GM18508 (cell line): ENCODE results near the gene TSPO.

ENCODE experiments used
- ATAC-seq: cut with Tn5 transposase; IDR thresholded peaks from one replicate; pipeline ENCODE4 v1.9.1; 2021; ENCODE audit warnings: moderate number of reproducible peaks; ENCODE audit not compliant: insufficient read depth, unreplicated experiment

TSPO gene

DNA sequence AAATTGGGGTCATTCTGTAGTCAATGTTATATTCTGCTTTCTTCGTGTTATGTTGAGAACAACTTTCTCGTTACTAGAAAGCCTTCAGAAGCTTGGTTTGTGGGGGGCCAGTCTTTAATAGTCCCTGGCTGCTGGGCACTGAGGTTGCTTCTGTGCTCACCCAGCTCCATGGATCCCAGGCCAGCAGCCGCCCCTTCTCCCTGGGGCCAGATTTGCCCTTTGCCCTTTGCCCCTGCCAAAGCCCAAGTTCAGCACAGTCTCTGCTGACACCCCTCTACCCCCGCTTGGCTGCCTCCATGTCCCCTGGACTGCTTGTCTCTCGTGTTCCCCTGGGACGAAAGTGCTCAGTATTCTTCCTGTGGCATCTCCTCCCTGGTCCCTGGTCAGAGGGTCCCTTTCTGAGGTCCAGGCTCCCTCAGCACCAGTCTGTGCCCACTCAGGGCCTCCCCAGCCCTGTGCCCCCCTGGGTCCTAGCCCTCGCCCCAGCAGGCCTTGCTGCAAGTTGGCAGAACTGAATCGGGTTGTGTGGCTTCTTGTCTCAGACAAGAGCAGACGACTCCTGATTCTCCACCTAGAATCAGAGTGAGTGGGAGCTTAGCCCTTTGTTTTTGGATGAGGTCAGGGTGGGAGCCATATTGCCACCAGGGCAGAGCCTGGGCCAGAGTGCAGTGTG lies 6.7 kb downstream of the TSPO start:
- no peak for ATAC-seq

- ATAC-seq, result no peak
Observed at GRCh38 chr22:43158778-43159483, 7.6 kb downstream of the TSPO start.

GRCh38 chr22:43159484-43160178 lies 8.3 kb downstream of the TSPO start:
- ATAC-seq, result no peak

- no peak for ATAC-seq
Observed at GRCh38 chr22:43160497-43161126, 9.3 kb downstream of the TSPO start.

- ATAC-seq, result no peak
Observed at GRCh38 chr22:43162412-43163150, 11.2 kb downstream of the TSPO start.

- no peak for ATAC-seq
Observed at GRCh38 chr22:43163241-43163795, 12.0 kb downstream of the TSPO start.

GRCh38 chr22:43164636-43165035 lies 13.3 kb downstream of the TSPO start:
- no peak for ATAC-seq

DNA sequence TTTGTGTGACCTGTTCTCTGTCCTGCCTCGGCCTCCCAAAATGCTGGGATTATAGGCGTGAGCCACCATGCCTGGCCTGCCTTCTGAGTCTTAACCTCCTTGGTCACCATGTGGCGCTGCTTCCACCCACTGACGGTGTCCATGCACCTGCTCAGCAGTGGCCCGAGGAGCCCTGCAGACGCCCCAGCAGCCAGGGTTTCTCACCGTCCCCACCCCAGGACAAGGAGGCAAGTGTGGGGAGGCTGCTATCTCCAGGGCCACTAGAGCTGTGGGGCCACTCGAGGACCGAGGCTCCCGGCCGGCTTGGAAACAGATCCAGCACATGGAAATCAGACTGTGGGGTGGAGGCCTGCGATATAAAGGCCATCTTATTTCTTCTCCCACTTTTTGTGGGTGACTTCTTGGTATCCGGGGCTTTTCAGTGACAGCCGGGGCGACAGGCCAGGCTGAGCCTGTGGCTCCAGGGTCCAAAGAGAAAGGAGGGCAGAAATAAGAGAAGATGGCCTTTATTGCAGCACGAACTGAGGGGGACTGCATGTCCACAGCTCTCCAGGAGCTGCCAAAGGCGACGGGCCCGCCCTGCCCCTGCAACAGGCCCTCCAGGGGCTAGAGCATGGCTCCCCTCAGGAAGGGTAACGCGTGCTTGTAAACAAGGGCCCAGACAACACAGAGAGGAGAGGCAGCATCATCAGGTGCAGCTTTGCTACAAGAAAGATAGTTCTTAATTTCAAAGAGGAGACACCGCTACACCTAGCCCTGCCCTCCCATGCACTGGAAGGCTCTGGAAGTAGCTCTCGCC lies 15.0 kb downstream of the TSPO start:
- no peak for ATAC-seq

DNA sequence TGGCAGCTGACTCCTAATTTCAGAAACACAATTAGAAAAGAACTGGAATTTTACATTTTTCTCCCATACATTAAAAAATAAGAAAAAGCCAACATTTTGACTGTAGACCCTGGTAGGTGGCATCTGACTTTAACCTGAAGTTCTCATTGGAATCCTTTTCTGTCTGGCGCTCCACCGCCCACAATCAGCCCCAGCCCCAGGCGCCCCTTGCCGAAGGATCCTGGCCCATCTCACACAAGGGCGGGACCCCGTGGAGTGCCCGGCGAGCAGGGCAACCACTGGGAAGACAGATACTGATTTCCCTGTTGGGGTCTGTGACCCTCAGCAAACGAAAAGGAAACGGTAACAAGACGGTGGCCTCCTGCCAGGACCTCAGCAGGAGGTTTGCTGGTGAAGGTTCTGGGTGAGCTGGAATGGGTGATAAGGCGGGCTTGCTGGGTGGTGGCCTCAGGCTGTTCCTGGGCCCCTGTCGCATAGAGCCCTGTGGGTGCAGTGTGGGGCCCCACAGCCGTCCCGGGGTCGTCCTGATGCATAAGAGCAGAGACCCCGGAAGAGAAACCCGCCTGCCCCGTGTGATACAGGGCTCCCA lies 15.7 kb downstream of the TSPO start:
- no peak for ATAC-seq

GRCh38 chr22:43168471-43169309 lies 17.3 kb downstream of the TSPO start:
- ATAC-seq, result no peak

- no peak for ATAC-seq
Observed at GRCh38 chr22:43169310-43170130, 18.2 kb downstream of the TSPO start.

DNA sequence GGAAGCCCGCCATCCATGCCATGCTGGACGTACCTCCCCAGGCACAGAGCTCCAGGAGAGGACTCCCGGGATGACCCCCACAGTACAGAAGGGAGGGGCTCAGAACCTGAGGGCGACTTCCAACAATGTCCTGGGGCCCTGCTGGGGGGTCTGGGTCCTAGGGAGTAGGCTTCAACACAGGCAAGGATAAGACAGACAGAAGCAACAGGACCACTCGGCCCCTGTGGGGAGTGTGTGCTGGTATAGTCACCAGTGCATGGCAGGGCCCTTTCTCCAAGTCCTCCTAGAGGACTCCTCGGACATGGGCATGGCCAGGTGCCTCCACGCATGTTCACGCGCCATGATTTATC lies 18.7 kb downstream of the TSPO start:
- ATAC-seq, result no peak

DNA sequence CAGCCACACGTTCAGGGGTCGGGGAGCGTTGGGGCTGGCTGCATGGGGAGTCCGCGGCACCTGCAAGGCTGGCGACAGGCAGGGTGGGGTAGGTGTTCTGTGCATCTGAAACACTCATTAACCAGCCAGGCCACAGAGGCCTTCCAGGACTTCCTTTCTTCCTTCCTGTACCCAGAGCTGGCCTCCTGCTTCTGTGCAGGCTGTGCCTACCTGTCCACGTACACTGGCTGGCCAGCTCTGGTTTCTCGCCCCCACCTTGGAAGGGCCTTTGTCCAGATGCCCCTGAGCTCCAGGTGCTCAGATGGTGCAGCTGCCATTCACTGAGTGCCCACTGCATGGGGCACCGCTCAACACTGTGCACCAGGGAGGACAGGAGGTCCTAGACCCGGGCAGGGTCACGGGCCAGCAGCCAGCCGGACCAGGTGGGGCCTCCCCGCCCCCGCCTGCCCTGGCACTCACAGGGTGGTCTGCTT lies 19.7 kb downstream of the TSPO start:
- ATAC-seq, result no peak

- ATAC-seq, result no peak
Observed at GRCh38 chr22:43171607-43172006, 20.2 kb downstream of the TSPO start.

- no peak for ATAC-seq
Observed at GRCh38 chr22:43172191-43172590, 20.8 kb downstream of the TSPO start.

- no peak for ATAC-seq
Observed at GRCh38 chr22:43173566-43173965, 22.2 kb downstream of the TSPO start.
